Kidney tubule cell (primary cell): ENCODE measurements around the gene DCTD.
A peak's percentile ranks its signal among the peaks of the same experiment; 100 is the strongest.

Experiments used
- DNase-seq: peaks from one replicate; pipeline ENCODE4 v3.0.0-alpha.2; 2018; ENCODE audit warnings: low spot score

DCTD gene

DNA sequence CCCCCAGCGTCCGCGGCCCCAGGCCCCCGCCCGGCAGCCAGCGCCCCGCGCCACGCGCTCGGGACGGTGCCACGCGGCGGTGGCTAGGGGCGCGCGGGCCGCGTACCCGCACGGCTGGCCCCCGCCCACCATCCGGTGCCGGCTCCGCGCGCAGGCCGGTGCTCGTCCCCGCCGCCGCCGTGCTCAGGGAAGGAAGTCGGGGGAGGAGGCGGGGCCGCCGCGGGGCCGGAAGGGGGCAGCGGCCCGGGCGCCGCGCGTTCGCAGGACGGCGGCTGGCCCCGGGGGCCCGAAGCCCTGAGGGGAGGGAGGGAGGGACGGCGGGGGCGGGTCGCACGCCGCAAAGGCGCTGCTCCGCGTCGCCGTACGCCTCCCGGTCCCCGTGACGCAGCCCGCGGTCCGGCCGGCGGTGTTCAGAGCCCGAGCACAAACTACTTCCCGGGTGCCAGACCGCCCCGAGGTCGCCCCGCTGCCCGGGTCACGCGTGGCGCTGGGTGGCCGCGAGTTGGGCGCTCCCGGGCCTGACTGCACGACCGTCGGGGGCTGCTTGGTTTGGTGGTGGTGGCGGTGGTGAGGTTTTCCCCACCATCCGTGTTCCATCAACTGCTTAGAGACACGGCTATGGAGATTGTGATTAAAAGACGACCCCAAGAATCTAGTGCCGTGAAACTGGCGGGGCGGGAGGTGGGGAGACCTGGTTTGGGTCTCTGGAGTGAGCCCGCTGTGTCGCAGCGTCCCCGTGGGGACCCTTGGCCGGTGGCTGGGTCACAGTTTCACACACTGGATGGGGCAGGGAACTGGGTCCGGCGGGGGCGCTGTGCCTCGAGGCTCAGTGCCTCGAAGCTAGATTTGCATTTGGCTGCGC lies at the start of gene DCTD:
DCTD (minus strand) TSS at position 205 of the 862 bp plus-strand sequence. CDS start 1,818 bp downstream, outside the sequence.
- DNase-seq, result peak; percentile 81

DNA sequence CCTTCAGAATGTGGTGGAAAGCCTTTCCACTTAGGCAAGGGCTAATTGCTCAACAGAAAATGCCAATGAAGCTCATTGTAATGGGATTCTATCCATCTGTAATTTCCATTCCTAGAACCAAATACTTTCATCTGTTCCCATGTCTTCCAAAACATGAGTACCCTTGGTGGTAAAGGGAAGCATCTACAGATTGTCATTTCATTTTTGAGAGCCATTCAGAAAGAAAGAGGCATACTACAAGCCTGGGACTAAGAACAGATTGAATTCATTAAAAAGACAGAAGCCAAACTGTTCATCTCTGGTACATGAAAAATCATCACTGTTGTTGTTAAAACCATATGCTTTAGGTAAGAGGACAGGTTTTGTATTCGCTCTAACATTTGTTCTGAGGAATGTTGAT lies 43.6 kb upstream of the DCTD start:
- DNase-seq, result no peak

GRCh38 chr4:182960228-182960627 lies 43.0 kb upstream of the DCTD start:
- no peak for DNase-seq

- no peak for DNase-seq
These were observed 38.2 kb upstream of the DCTD start for GRCh38 chr4:182955411-182955810.

DNA sequence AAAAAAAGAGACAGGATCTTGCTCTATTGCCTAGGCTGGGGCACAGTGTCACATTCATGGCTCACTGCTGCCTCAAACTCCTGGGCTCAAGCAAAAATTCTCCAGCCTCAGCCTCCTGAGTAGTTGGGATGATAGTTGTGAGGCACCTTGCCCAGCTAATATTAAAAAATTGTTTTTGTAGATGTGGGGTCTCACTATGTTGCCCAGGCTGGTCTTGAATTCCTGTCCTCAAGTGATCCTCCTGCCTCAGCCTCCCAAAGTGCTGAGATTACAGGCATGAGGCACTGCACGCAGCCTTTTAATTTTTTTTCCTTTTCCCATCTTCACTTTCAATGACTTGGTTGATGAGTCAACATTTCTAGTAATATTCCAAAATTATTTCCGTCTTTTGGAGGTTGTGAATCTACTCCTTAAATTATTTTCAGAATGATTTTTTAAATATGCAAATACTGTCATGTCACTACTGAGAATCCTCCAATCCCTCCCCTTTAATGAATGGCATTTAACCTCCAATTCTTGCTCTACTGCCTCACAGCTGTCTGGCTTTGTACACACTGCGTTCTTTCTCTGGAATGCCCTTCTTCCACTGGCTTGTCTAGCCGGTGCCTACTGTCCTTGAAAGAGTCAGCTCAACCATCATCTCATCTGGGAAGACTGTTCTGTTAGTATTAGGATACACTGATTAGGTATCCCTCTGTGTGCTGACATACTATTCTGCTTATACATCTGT lies 27.5 kb upstream of the DCTD start:
- no peak for DNase-seq

DNA sequence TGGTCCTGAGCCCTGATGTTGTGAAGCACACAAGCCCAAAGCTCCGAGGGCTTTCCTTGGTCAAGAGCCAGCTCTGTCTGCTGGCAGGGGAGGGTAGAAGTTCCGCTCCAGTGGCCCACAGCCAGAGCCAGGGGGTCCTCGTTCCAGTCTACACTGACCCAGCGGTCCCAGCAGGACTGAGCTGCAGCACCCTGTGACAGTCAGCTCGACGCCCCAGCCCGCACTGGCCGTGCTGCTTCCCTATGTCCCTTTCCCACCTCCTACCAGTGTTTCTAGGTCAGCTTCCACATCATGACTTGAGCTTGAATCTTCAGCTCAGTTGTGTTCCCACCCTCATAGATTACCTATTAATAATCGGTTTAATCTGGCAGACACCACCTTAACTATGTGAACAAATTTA lies 22.5 kb upstream of the DCTD start:
- peak; percentile 36 for DNase-seq

DNA sequence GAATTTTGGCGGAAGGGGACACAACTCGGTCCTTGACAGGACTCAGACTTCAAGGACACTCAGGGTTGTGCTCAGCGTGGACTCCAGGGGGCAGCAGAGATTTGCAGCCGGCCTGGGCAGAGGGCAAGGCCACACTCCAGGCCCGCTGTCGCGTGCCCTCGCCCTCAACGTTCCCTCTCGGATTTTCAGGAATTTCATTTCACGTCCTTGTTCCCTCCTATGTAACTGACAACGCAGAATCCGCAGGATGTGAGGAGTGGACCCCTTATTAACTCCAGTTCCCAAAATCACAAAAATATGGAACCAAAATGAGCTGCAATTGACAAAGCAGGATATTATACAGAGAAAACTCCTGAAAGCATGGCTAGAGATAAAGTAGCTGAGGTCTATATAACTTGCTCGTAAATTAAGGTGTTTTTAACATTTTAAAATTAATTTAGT lies 21.0 kb upstream of the DCTD start:
- peak; percentile 77 for DNase-seq

- DNase-seq, result no peak
These were observed 20.4 kb upstream of the DCTD start for GRCh38 chr4:182937268-182938204.

- DNase-seq, result no peak
These were observed 15.5 kb upstream of the DCTD start for GRCh38 chr4:182932651-182933050.

- DNase-seq, result no peak
These were observed 14.6 kb upstream of the DCTD start for GRCh38 chr4:182931691-182932345.

- no peak for DNase-seq
These were observed 13.7 kb upstream of the DCTD start for GRCh38 chr4:182930889-182931288.

DNA sequence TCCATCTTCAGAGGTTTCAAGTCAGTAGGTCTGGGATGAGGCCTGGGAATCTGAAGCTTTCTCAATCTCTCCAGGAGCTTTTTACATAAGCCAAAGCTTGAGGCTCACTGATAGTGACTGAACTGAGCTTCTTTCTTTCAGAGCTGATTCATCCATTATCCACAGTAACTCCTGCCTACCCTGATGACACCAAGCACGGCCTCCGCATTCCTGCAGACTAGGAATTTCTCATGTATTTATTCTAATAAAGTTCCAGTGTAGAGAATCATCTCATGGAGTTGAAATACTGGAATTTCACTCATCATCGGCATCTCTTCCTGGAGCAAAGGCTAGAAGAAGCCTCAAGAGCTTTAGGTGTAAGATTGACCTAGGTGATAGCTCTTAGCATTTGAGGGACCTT lies 12.1 kb upstream of the DCTD start:
- DNase-seq, result peak; percentile 94

GRCh38 chr4:182928061-182928460 lies 10.9 kb upstream of the DCTD start:
- no peak for DNase-seq

- DNase-seq, result no peak
These were observed 10.3 kb upstream of the DCTD start for GRCh38 chr4:182927505-182927904.

DNA sequence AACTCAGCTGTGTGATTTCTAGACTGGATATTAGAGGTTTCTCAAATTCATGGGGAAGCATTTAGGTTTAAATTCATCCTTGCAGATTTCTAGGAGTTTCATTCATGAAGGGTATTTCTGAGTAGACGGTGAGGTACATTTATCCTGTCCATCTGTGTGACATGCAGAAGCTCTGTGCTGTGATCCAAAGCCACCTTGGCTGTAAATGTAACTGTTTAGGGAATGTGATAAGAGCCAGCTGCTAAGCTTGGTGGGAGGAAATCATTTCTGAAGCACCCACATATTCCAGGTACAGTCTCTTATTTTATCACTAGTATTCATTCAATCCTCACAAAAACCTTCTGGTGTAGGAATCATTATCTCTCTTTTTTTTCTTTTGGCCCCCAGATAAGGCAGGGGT lies 8.7 kb upstream of the DCTD start:
- no peak for DNase-seq

GRCh38 chr4:182925298-182925757 lies 8.1 kb upstream of the DCTD start:
- peak; percentile 87 for DNase-seq

DNA sequence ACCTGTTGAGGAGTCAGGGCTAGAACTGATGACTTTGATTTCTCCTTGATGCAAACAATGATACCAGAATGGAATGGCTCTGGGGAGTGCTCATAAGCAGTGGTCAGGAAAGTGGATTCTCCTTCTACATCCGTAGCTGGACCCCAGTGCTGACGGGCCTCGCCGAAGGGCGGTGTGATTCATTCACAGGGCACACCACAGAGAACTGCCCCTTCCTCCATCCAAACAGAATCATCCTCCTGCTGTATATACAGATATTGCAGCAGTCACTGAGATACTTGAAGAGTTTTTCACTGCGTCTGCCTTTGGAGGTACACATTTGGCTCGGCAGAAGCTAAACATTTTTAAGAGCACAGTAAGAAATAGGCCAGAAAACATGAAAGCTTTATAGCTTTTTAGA lies 7.3 kb upstream of the DCTD start:
- no peak for DNase-seq

DNA sequence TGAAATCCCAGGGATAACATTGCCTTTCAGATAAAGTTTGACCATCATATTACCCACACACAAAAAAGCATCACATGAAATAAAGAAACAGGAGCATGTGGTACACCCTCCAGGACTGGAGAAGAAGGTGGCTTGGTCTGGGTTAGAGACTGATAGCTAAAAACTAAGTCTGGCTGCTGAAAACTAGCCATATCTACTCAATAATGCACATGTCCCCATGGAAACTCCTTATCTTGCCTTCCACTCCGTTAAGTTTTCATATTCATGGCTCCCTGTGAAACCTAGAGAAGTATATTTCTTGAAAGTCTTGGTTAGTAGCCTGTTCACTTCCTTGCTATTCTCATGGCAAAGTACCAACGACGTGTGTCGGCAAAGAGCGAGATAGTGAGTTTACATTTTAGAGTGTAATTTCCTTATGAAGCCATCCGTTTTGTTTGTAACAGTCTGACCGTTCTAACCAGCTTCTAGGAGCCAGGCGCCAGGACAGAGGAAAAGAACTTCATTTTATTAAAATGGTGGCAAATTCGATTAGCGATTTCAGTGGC lies 6.7 kb upstream of the DCTD start:
- no peak for DNase-seq

GRCh38 chr4:182923366-182923765 lies 6.2 kb upstream of the DCTD start:
- DNase-seq, result no peak

DNA sequence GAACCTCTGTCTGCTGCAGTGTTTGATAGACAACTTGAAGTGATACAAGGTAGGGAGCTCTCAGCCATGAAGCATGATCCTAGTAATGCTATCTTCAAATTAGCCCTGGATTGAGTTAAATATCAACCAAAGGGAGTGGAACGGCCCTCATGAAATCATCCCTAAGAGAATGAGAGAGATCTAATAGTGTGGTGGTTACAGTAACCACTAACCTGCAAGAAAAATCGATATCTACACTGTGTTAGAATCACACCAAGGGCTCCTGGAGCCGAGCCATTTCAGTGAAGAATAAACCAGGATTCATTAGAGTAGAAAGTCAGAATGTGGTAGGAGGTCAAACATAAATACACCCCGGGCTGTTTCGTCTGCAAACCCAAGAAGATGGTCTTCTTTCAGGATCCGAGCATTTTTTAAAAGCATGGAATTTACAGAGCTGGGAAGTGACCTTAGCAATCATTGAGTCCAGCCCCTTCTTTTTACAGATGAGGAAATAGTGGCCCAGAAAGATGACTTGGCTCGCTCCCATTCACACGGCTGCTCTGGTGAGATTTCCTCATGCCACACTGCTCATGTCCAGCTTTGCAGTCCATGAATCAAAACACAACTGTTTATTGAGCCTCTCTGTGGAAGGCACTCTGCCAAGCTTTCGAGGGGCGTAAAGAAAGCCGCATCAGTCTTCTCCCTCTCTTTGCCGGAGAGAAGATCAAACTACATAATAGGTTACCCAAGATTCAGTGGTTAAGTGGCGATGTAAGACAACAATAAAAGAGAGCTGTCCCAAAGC lies 5.5 kb upstream of the DCTD start:
- peak; percentile 84 for DNase-seq
